ENCODE data around the gene HIGD1A.

- TF ChIP-seq CTCF (IDR thresholded peaks at IDR 0.05; ENCODE audit: insufficient read depth, low read length, poor library complexity, severe bottlenecking) (no peak), EZH2phosphoT487 (conservative IDR thresholded peaks at IDR 0.05; ENCODE audit: low read length) (no peak)
Observed at GRCh38 chr3:42772670-42773408, 31.5 kb downstream of the HIGD1A start, which contains the start of gene CCDC13.
